H1 (cell line): ENCODE data around the gene CHFR. TPM values are rescaled to one million over a fixed set of nuclear protein-coding genes. Genes with fewer than 3 reads are reported as not detected.

Experiments used
- CTBP2 ChIP-seq: IDR thresholded peaks from 2 replicates; pipeline ENCODE4 v1.7.0; 2011; ENCODE audit warnings: borderline replicate concordance, mild to moderate bottlenecking, moderate library complexity, mixed read lengths, low read length; ENCODE audit not compliant: insufficient read depth, insufficient read length
- FOSL1 ChIP-seq: IDR thresholded peaks from 2 replicates; pipeline ENCODE4 v1.6.1; 2011; ENCODE audit warnings: mild to moderate bottlenecking, low read depth, low read length, moderate library complexity; ENCODE audit not compliant: insufficient read depth
- JUN ChIP-seq: IDR thresholded peaks from 2 replicates; pipeline ENCODE4 v1.6.1; 2011; ENCODE audit warnings: low read depth, mild to moderate bottlenecking, improper control_type of control experiment, low read length
- TAF7 ChIP-seq: optimal IDR thresholded peaks from 2 replicates; pipeline ENCODE3; 2011; ENCODE audit warnings: low read depth, mild to moderate bottlenecking, inconsistent platforms, low read length, moderate library complexity, borderline replicate concordance
- polyA plus RNA-seq, 7 experiments: library from polyadenylated mRNA; depleted of rRNA in 3 of 7; stranded (reverse) in 5 of 7; unstranded in 2 of 7; fragments of >200 nt in 5 of 7; fragments of 200-250 nt in 2 of 7; gene quantifications; 1 replicate in 5 of 7; 2 replicates in 1 of 7; 4 replicates in 1 of 7; pipeline versions ENCODE4 v1.2.1 to v1.2.3, GENCODE V29; 2011 to 2013; ENCODE audit warnings: missing spikeins in 2 of 7, mixed read lengths in 2 of 7
- total RNA-seq: library from RNA; stranded (reverse); fragmentation: NEBNext Ultra II Directional; extraction: Animal tissue kit (Norgen Biotek cat#: 25700); gene quantifications from 2 replicates; pipeline ENCODE4 v1.2.1, GENCODE V29; 2021
- TF ChIP-seq, protein P1 (sequence below): IDR thresholded peaks from 2 replicates; pipeline ENCODE4 v1.6.1; 2011; ENCODE audit warnings: low read length, improper control_type of control experiment

The CHFR gene
- total and polyA plus RNA-seq, 2 of the 8 experiments (the other 6 are each of a cell fraction or from before 2014, with no cell fraction given), result 31.4 to 44.6 TPM

- TF ChIP-seq, protein P1, sequence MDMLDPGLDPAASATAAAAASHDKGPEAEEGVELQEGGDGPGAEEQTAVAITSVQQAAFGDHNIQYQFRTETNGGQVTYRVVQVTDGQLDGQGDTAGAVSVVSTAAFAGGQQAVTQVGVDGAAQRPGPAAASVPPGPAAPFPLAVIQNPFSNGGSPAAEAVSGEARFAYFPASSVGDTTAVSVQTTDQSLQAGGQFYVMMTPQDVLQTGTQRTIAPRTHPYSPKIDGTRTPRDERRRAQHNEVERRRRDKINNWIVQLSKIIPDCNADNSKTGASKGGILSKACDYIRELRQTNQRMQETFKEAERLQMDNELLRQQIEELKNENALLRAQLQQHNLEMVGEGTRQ, result no peak
- TF ChIP-seq TAF7 (no peak), JUN (no peak), CTBP2 (no peak), FOSL1 (no peak)
Observed at GRCh38 chr12:132818562-132818961, 68.8 kb downstream of the CHFR start (continued).
